Fibroblast of the aortic adventitia (primary cell): ENCODE data around the gene LTO1. TPM values are rescaled to one million over a fixed set of nuclear protein-coding genes. Genes with fewer than 3 reads are reported as not detected.

Experiments
- DNase-seq: peaks from one replicate; pipeline ENCODE4 v3.0.0-alpha.2; 2010; ENCODE audit warnings: low read depth
- H3K4me3 ChIP-seq: 2 replicates; pipeline ENCODE4 v1.5.1; 2011; ENCODE audit warnings: low read depth, mild to moderate bottlenecking, control low read depth, low read length, moderate library complexity
- CTCF ChIP-seq: IDR thresholded peaks from 2 replicates; pipeline ENCODE4 v1.5.1; 2011; ENCODE audit warnings: mild to moderate bottlenecking, low read length, control low read depth, inconsistent platforms; ENCODE audit not compliant: insufficient read depth
- total RNA-seq: library from RNA; depleted of rRNA; stranded (reverse); fragments of >200 nt; gene quantifications from 2 replicates; pipeline ENCODE4 v1.2.3, GENCODE V29; 2012; ENCODE audit warnings: low replicate concordance

The LTO1 gene
- total RNA-seq, 1 donor, result 16.4 TPM

GRCh38 chr11:69705351-69705811, 30.2 kb upstream of the LTO1 start:
- no peak for TF ChIP-seq CTCF
- no peak overlapping the region for H3K4me3 ChIP-seq
- DNase-seq, result no peak

GRCh38 chr11:69704508-69705253, 29.5 kb upstream of the LTO1 start:
- no peak overlapping the region for H3K4me3 ChIP-seq
- no peak for DNase-seq
- TF ChIP-seq CTCF, result peak; percentile 46

- H3K4me3 ChIP-seq, result no peak within 1 kb of the TSS
- DNase-seq, result no peak
- TF ChIP-seq CTCF, result no peak
Observed at GRCh38 chr11:69703768-69704507, 28.8 kb upstream of the LTO1 start, which contains the start of gene FGF19. FGF19 (minus strand) TSS chr11:69704022; CDS start chr11:69703876, 146 bp downstream.

- no peak for DNase-seq
- no peak for TF ChIP-seq CTCF
- no peak overlapping the region for H3K4me3 ChIP-seq
Observed at GRCh38 chr11:69703453-69703767, 28.3 kb upstream of the LTO1 start.

GRCh38 chr11:69702769-69703452, 27.8 kb upstream of the LTO1 start:
- no peak for DNase-seq
- TF ChIP-seq CTCF, result no peak
- no peak overlapping the region for H3K4me3 ChIP-seq

GRCh38 chr11:69702239-69702691, 27.1 kb upstream of the LTO1 start:
- TF ChIP-seq CTCF, result no peak
- no peak overlapping the region for H3K4me3 ChIP-seq
- no peak for DNase-seq
